ENCODE measurements around the gene ZNF138. TPM values are rescaled to one million over a fixed set of nuclear protein-coding genes. Genes with fewer than 3 reads are reported as not detected.

ZNF138 gene
- total RNA-seq, 1 experiment from 2014 or later, result 7.6 TPM

GRCh38 chr7:64811767-64812166, 17.5 kb downstream of the ZNF138 start:
- Histone ChIP-seq H3K36me3 (ENCODE audit: control insufficient read depth, insufficient read depth, low read length) (no peaks in the 10 kb centered on the region), H3K4me1 (ENCODE audit: control insufficient read depth, insufficient read depth, low read length) (no peaks in the 10 kb centered on the region), H3K27me3 (ENCODE audit: control insufficient read depth, insufficient read depth, low read length) (no peaks in the 10 kb centered on the region), H3K4me3 (ENCODE audit: low read depth in 2 of 2, low read length in 2 of 2) (no peak overlapping the region), H3K9me3 (ENCODE audit: control insufficient read depth, insufficient read depth, low read depth, low read length) (peaks cover 4% of the 10 kb centered on the region; the same call in 1 of the 2 replicates), H3K27ac (ENCODE audit: low read length) (no peak overlapping the region)
- intact Hi-C loops (cut with micrococcal nuclease; ENCODE audit: unreplicated experiment), result no loop called here
- no peak for ATAC-seq
- BruUV-seq (replicated peaks), result no TSS peak
- POLR2A ChIA-PET, result no interaction called here
- CTCF ChIA-PET, result no interaction called here
- no peak for TF ChIP-seq SIN3A (IDR thresholded peaks at IDR 0.05; ENCODE audit: borderline replicate concordance, insufficient read depth, low read depth, low read length)
- TF ChIP-seq, protein P1, sequence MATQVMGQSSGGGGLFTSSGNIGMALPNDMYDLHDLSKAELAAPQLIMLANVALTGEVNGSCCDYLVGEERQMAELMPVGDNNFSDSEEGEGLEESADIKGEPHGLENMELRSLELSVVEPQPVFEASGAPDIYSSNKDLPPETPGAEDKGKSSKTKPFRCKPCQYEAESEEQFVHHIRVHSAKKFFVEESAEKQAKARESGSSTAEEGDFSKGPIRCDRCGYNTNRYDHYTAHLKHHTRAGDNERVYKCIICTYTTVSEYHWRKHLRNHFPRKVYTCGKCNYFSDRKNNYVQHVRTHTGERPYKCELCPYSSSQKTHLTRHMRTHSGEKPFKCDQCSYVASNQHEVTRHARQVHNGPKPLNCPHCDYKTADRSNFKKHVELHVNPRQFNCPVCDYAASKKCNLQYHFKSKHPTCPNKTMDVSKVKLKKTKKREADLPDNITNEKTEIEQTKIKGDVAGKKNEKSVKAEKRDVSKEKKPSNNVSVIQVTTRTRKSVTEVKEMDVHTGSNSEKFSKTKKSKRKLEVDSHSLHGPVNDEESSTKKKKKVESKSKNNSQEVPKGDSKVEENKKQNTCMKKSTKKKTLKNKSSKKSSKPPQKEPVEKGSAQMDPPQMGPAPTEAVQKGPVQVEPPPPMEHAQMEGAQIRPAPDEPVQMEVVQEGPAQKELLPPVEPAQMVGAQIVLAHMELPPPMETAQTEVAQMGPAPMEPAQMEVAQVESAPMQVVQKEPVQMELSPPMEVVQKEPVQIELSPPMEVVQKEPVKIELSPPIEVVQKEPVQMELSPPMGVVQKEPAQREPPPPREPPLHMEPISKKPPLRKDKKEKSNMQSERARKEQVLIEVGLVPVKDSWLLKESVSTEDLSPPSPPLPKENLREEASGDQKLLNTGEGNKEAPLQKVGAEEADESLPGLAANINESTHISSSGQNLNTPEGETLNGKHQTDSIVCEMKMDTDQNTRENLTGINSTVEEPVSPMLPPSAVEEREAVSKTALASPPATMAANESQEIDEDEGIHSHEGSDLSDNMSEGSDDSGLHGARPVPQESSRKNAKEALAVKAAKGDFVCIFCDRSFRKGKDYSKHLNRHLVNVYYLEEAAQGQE (IDR thresholded peaks at IDR 0.05; ENCODE audit: insufficient read depth in 1 of 2, low read depth in 2 of 2, low read length in 1 of 2), result no peak
- TF ChIP-seq TCF7L2 (IDR thresholded peaks at IDR 0.05; ENCODE audit: low read depth, low read length), result no peak
- TF ChIP-seq CTCF (IDR thresholded peaks at IDR 0.05), result no peak
- TF ChIP-seq POLR2AphosphoS5 (IDR thresholded peaks at IDR 0.05; ENCODE audit: low read depth, low read length), result no peak
- in situ Hi-C loops (cut with HindIII; ENCODE audit: low pct_unique_long_range_greater_than_20kb, low sequenced_read_pairs), result no loop called here
- no peak for DNase-seq (ENCODE audit: low read depth, low spot score)

DNA sequence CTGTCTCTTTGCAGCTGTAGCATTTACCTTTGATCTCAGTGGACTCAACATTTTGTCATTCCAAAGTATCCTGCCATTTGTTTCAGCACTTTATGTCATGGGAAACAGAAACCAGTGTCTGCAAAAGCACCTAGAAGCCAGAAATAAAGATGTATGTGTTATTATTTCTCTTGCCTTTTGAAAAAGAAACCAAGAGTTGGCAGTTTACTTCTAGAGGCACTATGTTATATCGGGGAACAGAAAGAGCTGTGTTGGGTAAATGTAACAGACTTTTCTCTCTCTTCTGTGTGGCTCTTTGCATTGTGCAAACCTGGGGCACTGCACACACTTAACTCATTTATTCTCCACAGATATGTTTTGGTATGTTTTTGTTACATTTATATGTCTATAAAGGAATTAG, 36.7 kb downstream of the ZNF138 start:
- no peak for TF ChIP-seq TCF7L2 (IDR thresholded peaks at IDR 0.05; ENCODE audit: low read depth, low read length)
- TF ChIP-seq SIN3A (IDR thresholded peaks at IDR 0.05; ENCODE audit: borderline replicate concordance, insufficient read depth, low read depth, low read length), result no peak
- TF ChIP-seq, protein P1 (IDR thresholded peaks at IDR 0.05; ENCODE audit: insufficient read depth in 1 of 2, low read depth in 2 of 2, low read length in 1 of 2), result no peak
- no peak for TF ChIP-seq POLR2AphosphoS5 (IDR thresholded peaks at IDR 0.05; ENCODE audit: low read depth, low read length)
- TF ChIP-seq CTCF (IDR thresholded peaks at IDR 0.05), result no peak
- no peak for ATAC-seq
- H3K36me3 ChIP-seq (ENCODE audit: control insufficient read depth, insufficient read depth, low read length), result no peaks in the 10 kb centered on the region

More for the DNA sequence above, 36.7 kb downstream of the ZNF138 start:
- ChIA-PET CTCF (no interaction called here), POLR2A (no interaction called here)
- Histone ChIP-seq H3K9me3 (ENCODE audit: control insufficient read depth, insufficient read depth, low read depth, low read length) (0 out of 2 replicates have a peak, but pooled peaks cover 4% of the 10 kb centered on the region), H3K27me3 (ENCODE audit: control insufficient read depth, insufficient read depth, low read length) (no peaks in the 10 kb centered on the region), H3K27ac (ENCODE audit: low read length) (no peak overlapping the region), H3K4me3 (ENCODE audit: low read depth in 2 of 2, low read length in 2 of 2) (no peak overlapping the region), H3K4me1 (ENCODE audit: control insufficient read depth, insufficient read depth, low read length) (no peaks in the 10 kb centered on the region)
- BruUV-seq (replicated peaks), result no TSS peak
- intact Hi-C loops (cut with micrococcal nuclease; ENCODE audit: unreplicated experiment) (no loop called here), in situ Hi-C loops (cut with HindIII; ENCODE audit: low pct_unique_long_range_greater_than_20kb, low sequenced_read_pairs) (no loop called here)
- DNase-seq (ENCODE audit: low read depth, low spot score), result no peak

Measured in Panc1 (cell line).